Measurements from ENCODE around the gene NAXD.
A peak's percentile ranks its signal among the peaks of the same experiment; 100 is the strongest.

DNA sequence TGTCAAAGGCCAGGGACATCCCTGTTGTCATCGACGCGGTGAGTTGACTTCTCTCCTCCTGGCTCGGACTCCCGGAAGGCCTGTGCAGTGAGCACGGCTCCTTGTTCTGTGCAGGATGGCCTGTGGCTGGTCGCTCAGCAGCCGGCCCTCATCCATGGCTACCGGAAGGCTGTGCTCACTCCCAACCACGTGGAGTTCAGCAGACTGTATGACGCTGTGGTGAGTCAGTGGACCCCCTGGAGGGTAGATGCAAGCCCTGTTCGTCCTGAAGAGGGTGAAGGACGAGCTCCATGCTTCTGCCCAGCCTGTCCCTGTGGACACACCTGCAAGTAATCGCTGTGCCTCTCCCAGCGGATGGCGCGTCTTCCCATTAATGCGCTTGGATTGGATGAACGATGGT lies 19.2 kb downstream of the NAXD start:
- TF ChIP-seq RAD21 (IDR thresholded peaks at IDR 0.05; ENCODE audit: low read depth) (no peak), TAF1 (IDR thresholded peaks at IDR 0.05; ENCODE audit: low read depth) (no peak), CREB1 (IDR thresholded peaks at IDR 0.05; ENCODE audit: low read depth) (no peak), TCF12 (IDR thresholded peaks at IDR 0.05; ENCODE audit: low read depth) (no peak), YY1 (IDR thresholded peaks at IDR 0.05; ENCODE audit: low read depth) (no peak), ZBTB7A (IDR thresholded peaks at IDR 0.05; ENCODE audit: low read depth) (no peak), NFIC (IDR thresholded peaks at IDR 0.05) (no peak), FOXM1 (IDR thresholded peaks at IDR 0.05; ENCODE audit: borderline replicate concordance, low read depth) (no peak), CEBPB (IDR thresholded peaks at IDR 0.05) (no peak)
- TF ChIP-seq, protein P1, sequence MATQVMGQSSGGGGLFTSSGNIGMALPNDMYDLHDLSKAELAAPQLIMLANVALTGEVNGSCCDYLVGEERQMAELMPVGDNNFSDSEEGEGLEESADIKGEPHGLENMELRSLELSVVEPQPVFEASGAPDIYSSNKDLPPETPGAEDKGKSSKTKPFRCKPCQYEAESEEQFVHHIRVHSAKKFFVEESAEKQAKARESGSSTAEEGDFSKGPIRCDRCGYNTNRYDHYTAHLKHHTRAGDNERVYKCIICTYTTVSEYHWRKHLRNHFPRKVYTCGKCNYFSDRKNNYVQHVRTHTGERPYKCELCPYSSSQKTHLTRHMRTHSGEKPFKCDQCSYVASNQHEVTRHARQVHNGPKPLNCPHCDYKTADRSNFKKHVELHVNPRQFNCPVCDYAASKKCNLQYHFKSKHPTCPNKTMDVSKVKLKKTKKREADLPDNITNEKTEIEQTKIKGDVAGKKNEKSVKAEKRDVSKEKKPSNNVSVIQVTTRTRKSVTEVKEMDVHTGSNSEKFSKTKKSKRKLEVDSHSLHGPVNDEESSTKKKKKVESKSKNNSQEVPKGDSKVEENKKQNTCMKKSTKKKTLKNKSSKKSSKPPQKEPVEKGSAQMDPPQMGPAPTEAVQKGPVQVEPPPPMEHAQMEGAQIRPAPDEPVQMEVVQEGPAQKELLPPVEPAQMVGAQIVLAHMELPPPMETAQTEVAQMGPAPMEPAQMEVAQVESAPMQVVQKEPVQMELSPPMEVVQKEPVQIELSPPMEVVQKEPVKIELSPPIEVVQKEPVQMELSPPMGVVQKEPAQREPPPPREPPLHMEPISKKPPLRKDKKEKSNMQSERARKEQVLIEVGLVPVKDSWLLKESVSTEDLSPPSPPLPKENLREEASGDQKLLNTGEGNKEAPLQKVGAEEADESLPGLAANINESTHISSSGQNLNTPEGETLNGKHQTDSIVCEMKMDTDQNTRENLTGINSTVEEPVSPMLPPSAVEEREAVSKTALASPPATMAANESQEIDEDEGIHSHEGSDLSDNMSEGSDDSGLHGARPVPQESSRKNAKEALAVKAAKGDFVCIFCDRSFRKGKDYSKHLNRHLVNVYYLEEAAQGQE (IDR thresholded peaks at IDR 0.05; ENCODE audit: low read depth), result no peak
- TF ChIP-seq, protein P2, sequence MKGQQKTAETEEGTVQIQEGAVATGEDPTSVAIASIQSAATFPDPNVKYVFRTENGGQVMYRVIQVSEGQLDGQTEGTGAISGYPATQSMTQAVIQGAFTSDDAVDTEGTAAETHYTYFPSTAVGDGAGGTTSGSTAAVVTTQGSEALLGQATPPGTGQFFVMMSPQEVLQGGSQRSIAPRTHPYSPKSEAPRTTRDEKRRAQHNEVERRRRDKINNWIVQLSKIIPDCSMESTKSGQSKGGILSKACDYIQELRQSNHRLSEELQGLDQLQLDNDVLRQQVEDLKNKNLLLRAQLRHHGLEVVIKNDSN (IDR thresholded peaks at IDR 0.05), result no peak
- TF ChIP-seq, protein P3, sequence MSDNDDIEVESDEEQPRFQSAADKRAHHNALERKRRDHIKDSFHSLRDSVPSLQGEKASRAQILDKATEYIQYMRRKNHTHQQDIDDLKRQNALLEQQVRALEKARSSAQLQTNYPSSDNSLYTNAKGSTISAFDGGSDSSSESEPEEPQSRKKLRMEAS (IDR thresholded peaks at IDR 0.05), result peak; percentile 80
